ENCODE measurements around the gene GFAP.

The GFAP gene

DNA sequence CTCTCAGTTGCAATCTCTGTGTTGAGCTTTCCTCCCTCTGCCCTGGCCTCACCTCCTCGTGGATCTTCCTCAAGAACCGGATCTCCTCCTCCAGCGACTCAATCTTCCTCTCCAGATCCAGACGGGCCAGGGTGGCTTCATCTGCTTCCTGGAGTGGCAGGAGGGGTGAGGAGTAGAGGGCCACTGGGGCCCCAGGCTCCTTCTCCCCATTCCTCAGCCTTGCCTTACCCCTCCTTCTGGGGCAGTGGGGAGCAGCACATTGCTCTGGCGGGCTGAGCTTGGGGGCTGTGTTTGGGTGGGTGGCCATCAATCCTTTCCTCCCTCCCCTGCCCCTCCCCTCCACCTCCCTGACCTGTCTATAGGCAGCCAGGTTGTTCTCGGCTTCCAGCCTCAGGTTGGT is 1.6 kb downstream of the GFAP start:
- DNase-seq = no peak

DNA sequence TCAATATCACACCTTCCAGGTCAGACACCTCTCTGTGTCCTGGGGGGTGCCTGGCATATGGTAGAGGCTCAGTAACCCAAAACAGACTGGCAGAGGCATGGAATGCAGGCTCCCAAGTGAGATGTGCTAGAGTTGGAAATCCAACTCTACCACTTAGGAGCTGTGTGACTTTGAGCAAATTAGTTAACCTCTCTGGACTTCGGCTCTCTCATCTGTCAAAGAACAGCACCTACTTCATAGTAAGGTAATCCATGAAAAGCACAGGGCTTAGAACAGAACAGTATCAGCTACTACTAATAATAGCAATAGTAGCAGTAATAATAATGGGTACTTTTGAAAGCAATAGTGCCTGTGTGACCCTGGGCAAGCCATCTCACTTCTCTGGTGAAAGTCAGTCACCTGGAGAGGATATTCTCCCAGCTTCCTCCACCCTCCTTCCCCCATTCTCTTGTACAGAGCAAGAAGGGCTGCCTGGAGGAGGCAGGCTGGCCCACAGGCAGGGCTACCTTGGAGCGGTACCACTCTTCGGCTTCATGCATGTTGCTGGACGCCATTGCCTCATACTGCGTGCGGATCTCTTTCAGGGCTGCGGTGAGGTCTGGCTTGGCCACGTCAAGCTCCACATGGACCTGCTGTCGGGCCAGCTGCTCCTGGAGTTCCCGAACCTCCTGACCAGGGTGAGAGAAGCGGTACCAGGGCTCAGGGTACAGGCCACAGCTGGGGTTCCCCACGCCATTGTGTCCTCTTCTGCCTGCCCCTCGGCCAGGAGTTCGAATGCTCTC is 2.3 kb downstream of the GFAP start:
- no peak for DNase-seq

DNA sequence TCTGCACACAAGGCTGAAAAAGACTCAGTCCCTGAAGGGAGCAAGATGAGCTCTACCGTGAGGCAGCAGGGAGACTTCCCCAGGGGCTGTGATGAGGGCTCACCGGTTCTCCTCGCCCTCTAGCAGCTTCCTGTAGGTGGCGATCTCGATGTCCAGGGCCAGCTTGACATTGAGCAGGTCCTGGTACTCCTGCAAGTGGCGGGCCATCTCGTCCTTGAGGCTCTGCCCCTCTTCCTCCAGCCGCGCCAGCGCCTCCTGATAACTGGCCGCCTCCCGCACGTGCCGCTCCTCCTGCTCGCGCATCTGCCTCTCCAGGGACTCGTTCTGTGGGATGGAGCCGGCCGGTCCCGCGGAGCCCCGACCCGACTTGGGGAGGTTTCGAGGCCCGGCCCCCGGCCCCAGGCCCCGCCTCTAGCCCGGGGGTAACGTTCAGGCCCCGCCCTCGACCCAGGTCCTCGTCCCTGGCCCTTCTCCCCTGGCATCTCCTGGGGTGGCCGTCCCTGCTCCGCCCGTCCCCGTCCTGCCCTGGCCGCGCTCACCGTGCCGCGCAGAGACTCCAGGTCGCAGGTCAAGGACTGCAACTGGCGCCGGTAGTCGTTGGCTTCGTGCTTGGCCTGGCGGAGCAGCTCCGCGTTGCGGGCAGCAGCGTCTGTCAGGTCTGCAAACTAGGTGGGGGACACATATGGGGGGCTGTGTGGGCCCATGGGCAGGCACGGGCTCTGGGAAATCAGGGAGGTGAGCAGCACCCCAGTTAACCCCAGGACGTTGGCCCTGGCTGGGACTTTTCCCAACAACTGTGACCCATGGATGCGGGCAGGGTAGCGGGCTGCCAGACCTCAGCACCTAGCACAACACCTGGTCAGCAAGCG is 3.9 kb downstream of the GFAP start:
- peak; percentile 58 to 62 for DNase-seq

DNA sequence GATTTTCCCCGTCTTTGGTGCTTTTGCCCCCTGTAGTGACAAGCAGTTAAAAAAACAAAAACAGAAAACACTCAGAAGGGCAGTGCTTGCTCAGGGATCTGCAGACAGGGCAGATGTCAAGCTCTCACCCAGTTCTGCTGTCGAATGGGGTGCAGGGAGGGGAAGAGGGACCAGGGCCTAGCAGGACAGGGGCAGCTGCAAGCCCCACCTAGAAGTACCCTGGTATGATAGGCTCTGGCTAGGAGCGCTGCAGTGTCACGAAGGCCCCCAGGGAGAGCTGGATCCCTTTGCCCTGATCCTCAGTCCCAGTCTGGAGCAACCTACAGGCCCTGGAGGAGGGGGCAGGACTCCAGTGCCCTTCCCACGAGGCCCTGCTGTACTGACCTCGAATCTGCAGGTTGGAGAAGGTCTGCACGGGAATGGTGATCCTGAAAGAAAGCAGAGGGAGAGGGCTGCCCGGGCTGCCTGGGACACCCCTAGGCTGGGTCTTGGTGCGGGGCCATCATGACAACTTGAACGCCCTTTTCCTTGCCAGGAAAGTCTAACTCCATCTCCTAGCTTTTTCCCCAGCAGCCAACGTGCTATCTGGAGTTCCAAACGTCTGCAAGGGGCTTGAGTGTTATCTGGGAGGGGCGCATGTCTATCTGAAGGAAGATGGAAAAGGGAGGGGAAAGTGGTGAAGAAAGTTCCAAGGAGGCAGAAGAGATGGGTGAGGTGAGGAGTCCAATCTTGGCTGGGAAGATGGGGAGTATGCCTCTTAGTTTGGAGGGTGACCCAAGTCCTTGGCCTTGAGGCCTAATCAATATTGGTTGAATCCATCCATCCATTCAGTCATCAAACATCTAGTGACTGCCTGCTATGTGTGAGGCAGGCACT is 4.8 kb downstream of the GFAP start:
- no peak for DNase-seq

DNA sequence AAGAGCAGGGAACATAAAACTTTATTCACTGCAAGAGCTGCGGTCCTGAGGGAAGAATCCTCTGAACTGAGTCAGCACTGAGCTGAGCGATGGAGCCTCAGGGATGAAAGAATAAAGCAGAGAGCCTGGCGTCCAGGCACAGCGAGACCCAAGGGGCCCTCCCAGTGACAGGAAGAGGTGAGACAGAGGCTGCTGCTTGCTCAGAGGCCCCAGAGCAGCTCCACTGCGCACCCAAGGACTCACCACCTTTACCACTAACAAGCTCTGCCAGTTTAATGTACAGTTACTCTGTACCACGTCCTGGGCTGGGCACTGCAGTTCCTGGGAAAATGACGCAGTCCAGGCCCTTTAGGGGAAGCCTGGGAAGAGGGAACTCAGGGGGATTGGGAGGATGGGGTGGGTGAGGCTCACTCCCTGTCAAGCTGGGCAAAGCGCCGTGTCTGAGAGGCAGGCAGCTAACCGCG is 5.6 kb downstream of the GFAP start:
- DNase-seq = no peak

DNA sequence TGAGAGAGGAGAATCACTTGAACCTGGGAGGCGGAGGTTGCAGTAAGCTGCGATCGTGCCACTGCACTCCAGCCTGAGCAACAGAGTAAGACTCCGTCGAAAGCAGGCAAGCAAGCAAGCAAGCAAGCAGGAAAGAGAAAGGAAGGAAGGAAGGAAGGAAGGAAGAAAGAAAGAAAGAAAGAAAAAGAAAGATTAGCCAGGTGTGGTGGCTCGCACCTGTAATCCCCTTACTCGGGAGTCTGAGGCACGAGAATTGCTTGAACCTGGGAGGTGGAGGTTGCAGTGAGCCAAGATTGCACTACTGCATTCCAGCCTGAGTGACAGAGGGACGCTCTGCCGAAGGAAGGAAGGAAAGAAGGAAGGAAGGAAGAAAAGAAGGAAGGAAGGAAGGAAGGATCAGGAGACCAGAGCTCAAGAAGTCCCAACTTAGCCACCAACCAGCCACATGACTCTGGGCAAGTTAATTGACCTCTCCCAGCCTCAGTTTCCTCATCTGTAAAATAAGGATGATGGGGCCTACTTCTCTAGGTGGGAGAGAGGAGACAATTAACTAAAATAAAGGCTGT is 6.5 kb downstream of the GFAP start:
- DNase-seq = no peak

DNA sequence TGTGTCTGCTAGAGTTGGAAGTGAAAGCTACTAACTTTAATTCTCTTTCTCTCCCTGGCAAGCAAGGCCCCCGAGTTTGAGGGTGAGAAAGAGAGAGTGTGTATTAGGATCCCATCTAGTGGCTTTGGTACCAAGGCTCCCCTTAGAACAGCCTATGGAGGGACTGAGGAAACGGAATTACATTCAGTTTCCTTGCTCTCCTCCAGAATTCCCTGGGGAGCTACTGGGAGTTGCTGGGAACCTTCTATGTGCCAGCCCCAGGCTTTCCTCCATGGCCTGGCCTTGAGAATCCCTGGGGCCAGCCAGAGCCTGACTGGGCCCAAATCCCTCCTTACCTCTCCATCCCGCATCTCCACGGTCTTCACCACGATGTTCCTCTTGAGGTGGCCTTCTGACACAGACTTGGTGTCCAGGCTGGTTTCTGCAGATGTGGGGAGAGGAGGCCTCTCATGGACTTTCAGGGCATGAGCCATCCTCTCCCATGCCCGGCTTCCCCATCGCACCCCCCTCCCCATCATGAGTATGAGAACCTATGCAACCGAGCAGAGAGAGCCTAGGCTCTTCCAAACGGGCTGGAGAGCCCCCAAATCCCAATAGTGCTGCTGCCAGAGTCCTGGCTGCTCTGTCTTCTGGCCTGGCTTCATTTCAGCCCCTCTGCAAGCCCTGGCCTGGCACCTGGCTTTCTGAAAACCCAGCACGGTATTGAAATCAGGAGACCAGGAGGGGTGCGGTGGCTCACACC is 7.4 kb downstream of the GFAP start:
- no peak for DNase-seq

DNA sequence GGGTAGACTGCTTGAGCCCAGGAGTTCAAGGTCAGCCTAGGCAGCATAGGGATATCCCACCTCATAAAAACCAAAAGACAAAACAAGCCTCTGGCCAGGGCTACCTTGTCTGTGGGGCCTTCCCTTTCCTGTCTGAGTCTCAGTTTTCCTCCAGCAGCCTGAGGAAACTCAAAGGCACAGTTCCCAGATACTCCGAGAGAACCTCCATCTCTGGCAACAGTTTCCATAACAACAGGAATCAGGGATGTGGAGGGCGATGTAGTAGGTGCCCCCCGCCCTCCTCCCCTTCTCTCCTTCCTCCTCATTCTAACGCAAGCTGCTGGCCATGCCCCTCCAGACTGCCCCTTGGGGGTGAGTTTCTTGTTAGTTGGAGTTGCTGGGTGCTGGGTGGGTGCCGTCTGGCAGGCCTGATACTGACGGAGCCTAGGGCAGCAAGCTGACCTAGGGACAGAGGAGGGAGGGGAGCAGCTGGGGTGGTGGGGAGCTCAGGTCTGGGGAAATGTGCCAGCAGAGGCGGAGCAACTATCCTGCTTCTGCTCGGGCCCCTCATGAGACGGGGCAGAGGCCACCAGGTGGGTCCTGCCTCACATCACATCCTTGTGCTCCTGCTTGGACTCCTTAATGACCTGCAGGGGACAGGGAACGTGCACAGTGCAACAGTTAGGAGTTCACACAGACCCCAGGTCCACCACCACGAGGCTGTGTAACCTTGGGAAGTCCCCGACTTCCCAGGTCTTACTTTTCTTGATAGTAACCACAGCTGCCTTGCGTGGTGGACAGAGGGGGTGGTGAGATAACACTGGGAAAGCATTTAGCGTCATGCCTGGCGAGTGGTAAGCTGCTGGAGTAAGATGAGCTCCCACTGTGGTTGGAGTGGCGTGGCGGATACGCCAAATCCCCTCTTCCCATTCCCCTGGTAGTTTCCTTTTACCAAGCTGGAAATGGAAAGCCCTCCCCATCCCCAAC is 8.3 kb downstream of the GFAP start:
- no peak for DNase-seq

DNA sequence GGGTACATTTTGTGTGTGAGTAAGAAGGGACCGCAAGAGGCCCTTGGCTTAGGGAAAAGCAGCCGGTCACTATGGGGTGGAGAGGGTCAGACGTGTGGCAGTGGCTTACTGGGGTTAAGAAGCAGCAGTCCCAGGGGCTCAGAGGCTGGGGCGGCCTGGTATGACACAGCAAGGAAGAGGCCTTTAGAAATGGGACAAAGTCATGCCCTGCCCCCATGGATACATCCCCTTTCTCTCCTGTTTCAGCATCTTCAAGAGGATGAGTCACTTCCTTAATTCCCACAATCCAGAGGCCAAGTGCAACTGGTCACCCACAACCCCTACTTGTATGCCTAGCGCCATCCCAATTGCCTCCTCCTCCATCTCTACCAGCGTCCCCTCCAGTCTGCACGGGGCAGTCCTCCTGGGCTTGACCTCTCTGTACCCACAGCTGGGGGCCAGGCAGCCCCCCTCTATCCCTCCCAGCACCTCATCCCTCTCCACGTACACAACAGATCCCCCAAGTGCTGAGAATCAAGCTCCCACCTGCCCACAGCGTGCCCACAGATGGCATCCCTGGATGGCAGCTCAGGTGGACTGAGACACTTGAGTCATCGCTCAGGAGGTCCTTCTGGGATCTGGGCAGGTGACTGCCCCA is 9.2 kb downstream of the GFAP start:
- peak in 1 of 2 donors; percentile 19 for DNase-seq

DNA sequence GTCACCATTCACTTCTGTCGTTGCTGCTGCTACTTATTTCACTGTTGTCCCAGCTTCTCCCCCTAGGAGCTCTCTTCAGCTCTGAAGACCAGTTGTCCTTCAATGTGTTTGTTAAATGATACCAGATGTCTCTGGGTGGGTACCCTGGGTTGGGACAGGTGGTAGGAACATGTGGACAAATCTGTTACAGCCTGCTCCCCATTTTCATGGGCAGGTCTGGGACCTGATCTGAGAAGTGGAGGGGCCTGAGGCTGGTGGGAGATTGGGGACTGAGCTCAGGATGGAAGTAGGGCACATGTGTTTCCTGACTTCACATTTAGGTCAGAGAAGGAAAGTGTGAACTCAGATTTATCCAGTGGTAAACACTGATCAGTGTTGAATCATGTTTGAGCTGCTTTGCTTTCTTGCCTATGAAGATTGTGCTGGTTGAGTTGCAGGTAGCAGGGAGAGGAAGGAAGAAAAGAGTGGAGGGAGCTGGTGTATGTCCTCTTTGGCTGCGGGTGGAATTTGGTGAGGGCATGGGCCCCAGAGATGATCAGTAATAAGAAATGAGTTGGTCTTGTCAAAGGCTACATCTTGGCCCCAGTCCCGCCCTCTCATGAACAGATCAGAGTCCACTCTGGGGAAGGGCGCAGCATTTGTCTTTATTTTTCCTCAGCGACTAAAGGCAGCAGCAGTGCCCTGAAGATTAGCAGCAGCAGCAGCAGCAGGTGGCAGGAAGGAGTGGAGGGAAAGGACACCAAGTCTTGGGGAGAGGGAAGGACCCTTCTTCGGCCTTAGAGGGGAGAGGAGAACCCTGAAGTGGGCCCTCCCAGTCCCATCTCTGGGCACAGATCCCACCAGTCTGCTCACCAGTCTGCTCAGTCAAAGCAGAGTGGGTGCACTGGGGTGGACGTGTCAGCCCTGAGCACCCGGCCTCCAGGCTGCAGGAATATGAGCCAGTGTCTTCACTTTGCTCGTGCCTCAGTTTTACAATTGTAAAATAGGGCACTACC is 10.0 kb downstream of the GFAP start:
- DNase-seq = no peak

DNA sequence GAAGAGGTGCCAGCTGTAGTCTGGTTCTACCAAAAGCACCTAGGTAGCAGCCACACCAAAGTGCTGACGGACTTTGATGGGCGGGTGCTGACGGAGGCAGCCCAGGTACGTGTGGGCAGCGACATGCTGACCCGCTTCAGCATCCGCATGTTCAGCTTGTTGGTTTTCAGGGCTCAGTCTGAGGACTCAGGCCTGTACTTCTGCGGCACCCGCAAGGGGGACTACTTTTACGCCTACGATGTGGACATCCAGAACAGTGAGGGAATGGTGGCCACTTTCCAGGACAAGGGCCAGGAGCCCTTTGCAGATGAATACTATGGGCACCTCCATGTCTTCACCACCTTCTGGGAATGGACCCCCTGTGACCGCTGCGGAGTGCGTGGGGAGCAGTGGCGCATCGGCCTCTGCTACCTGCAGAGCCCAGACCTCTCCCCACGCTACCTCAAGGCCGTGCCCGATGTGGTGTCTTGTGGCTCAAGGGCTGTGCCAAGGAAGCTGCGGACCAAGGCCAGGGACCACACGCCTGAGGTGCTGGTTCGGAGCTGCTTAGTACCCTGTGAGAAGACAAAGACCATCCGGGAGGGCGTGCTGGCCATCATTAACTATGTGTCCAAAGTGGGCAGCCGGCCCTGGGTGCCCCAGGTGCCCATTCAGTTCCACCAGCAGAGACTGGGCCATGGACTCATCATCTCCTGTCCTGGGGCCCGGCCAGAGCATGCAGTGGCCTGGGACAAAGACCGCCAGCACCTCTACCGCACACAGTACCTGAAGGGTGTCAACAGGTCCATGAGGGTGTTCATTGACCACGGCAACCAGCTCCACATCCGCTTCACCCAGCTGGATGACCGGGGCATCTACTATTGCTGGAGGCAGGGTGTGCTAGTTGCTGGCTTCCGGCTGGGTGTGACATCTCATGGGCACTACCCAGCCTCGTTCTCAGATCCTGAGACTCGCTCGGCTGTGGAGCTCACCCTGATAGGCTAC is 11.0 kb downstream of the GFAP start:
- DNase-seq = no peak

DNA sequence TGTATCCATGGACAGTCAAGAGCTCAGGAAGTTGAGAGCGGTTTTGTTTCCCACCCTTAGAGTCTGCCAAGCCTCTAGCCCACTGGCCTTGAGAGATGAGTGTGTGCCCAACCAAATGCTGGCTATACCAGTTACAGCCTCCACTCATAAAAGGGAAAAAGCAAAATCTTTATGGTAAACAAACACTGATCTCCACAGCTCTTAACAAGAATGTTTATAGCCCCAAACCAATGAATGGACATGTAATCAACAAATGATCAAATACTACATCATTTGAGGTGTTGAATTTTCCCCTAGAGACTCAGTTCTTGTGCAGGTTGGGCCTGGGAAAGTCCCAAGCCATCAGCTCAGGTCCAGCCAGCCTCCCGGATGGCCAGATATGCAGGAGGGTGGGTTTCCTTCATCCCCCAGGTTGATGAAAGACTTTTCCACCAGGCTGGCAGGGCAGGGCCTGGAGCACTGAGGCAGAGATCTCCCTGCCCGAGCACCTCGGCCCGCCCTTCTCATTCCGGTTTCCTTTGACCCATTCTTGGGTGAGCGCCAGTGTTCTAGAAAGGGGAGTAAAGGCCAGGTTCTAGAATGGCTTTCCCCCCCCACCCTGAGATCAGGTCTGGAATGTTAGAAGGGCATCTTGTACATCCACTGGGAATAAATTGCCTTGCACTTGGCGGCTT is 12.2 kb downstream of the GFAP start:
- no peak for DNase-seq

DNA sequence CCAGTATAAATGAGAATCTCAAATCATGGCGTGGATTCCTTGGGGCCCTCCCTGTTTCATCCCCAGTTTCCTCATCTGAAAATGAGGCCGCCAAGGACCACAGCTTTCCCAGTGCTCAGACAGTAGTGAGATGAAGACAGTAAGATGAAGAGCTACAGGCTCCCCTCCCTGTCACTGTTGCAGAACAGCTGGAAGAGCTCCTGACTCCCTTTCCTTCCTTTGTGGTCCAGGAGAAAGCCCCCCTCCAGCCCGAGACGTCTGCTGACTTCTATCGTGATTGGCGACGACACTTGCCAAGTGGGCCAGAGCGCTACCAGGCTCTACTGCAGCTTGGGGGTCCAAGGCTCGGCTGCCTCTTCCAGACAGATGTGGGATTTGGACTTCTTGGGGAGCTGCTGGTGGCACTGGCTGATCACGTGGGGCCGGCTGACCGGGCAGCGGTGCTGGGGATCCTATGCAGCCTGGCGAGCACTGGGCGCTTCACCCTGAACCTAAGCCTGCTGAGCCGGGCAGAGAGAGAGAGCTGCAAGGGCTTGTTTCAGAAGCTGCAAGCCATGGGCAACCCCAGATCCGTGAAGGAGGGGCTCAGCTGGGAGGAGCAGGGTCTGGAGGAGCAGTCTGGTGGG is 13.1 kb downstream of the GFAP start:
- DNase-seq = no peak

DNA sequence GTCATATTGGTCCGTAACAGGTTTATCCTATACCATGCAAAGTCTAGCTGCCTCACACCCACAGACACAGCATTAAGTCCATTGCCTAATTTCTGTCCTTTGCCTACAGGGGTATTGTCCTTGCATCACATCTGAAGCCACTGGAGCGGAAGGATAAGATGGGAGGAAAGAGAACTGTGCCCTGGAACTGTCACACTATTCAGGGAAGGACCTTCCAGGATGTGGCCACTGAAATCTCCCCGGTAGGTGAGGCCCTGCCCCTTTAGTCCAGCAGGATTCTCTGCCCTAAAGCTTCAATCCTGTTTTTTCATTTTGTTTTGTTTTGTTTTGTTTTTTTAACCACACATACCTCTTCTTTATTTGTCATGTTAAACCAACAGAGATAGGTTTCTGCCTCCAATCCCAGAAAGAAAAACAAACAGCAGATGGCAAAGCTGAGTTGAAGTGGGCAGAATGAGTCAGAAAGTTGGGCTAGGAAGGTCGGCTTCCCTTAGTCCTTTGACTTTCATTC is 13.8 kb downstream of the GFAP start:
- no peak for DNase-seq

DNA sequence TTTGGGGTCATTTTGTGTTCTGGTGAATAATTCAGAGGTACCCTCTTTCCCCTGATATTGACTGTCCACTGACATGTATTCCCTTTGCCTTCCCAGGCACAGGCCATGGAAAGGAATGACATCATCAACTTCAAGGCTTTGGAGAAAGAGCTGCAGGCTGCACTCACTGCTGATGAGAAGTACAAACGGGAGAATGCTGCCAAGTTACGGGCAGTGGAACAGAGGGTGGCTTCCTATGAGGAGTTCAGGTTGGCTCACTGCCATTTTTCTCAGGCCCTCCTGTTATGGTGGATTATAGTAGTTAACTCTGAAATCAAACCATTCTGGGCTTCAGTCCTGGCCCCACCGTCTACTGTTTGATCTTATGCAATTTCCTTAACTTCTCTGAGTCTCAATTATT is 14.4 kb downstream of the GFAP start:
- DNase-seq = no peak

DNA sequence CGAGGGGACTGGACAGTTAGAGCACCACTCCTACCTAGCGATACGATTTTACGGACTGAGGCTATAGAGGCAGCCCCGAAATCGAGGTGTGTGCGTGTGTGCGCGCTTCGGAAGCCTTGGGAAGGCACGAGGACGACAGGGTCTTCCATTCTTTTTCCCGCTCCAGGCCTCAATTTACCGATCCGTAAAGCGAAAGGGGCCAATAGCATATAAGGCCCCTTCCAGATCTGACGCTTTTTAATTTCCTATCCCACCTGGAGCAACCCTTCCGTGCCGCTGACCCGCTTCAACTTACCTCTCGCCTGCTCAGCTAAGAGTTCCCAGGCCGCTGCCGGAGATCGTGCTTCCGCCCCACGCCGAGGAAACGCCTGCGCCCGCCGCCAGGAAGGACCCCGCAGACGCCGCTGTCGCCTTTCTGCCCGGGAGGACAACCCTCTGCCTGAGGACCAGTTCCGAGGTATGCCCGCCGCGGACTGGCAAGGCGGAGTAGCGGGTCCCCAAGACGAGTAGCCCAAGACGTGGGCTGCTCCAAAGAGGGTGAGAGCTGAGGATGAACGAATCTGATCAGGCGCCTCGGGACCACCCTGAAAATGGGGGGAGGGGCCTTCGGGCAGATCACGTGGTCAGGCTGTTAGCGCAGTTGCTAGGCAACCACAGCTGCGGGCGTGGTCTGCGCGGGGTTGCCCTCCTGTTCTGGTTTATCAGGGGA is 16.1 kb downstream of the GFAP start, which contains the start of gene EFTUD2:
EFTUD2 (minus strand) TSS at position 372 of the 709 bp plus-strand sequence. CDS start 4,924 bp downstream, outside the sequence.
- peak; percentile 92 for DNase-seq

Data from CD4-positive, alpha-beta T cell treated with Interleukin-1 beta for 1 hour (primary cell).